PC-9 (cell line): ENCODE results near the gene IL31RA.

Experiments used
- EZH2 ChIP-seq: fragments of 200-600 bp; sonication (generic); IDR thresholded peaks from 2 replicates; pipeline ENCODE4 v1.8.0; 2017; ENCODE audit warnings: antibody characterized with exemption, low read depth
- TF ChIP-seq, protein P1 (sequence below): fragments of 200-600 bp; sonication (generic); conservative IDR thresholded peaks from 2 replicates; pipeline ENCODE4 v1.6.1; 2017; ENCODE audit warnings: mixed run types, antibody characterized with exemption, mild to moderate bottlenecking, moderate library complexity

DNA sequence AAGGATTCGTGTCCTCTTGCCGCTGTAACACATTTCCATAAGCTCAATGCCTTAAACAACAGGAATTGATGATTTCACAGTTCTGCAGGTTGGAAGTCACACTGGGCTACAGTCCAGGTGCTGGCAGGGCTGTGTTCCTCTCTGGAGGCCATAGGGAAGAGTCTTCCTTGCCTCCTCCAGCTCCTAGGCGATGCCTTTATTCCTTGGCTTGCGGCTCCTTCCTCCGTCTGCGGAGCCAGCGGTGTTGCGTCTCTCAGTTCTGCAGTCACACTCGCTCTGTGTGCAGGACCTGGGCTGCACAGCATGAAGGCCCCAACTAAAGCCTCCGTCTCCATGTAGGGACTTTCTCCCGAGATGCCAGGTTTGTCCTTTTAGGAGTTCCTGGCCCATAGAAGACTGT lies 73.6 kb downstream of the IL31RA start:
- TF ChIP-seq, protein P1, sequence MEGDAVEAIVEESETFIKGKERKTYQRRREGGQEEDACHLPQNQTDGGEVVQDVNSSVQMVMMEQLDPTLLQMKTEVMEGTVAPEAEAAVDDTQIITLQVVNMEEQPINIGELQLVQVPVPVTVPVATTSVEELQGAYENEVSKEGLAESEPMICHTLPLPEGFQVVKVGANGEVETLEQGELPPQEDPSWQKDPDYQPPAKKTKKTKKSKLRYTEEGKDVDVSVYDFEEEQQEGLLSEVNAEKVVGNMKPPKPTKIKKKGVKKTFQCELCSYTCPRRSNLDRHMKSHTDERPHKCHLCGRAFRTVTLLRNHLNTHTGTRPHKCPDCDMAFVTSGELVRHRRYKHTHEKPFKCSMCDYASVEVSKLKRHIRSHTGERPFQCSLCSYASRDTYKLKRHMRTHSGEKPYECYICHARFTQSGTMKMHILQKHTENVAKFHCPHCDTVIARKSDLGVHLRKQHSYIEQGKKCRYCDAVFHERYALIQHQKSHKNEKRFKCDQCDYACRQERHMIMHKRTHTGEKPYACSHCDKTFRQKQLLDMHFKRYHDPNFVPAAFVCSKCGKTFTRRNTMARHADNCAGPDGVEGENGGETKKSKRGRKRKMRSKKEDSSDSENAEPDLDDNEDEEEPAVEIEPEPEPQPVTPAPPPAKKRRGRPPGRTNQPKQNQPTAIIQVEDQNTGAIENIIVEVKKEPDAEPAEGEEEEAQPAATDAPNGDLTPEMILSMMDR, result no peak
- no peak for TF ChIP-seq EZH2
